Ecto neural progenitor cell (in vitro differentiated cells): Measurements from ENCODE around the gene HGS.
"Not testable (repeated sequence)": the region's sequence is repeated elsewhere in the genome, so short reads cannot be mapped to it uniquely, and the experiment has no call there.

Experiments used
- DNase-seq: peaks from one replicate; pipeline ENCODE4 v3.0.0-alpha.2; 2018; ENCODE audit warnings: low spot score

The HGS gene

DNA sequence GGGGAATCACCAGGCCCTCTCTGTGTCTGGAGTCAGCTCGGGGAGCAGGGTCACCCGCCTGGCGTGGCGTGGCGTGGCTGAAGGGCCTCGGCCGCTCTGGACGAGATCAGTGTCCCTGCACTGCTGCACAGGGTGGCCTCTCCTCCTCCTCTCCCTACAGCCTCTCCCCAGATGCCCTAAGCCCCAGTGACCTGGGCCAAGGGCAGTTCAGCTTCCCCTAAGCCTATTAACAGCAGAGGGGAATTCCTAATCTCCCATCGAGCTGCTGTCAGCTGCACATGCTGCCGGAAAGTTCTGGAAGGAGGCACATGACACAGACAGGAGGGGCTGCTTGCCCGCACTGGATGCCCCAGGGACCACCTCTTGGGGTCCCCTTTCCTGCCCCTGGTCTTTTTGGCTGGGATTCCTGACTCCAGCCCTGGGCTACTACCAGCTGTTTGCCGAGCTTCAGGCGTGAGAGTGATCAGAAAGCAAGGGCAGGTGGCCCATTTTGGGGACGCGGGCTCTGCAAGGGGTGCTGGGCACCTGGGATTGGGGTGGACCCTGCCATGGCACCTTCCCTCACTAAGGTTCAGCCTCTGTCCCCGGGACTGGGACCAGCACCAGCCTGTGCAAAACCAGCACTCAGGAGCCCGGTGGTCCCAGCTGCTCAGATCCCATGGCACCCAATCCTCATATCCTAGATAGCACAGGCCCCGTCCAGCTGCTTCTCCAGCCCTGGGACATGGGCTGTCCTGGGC is 28.3 kb upstream of the HGS start:
- peak; percentile 59 for DNase-seq

- DNase-seq, result no peak
Observed at GRCh38 chr17:81656118-81656743, 27.6 kb upstream of the HGS start, which contains the start of gene PDE6G. Gene PDE6G, minus strand, starts transcription at chr17:81656542. Its CDS starts 3,237 bp downstream, at chr17:81653305.

- DNase-seq, result no peak
Observed at GRCh38 chr17:81656835-81657234, 27.0 kb upstream of the HGS start.

DNA sequence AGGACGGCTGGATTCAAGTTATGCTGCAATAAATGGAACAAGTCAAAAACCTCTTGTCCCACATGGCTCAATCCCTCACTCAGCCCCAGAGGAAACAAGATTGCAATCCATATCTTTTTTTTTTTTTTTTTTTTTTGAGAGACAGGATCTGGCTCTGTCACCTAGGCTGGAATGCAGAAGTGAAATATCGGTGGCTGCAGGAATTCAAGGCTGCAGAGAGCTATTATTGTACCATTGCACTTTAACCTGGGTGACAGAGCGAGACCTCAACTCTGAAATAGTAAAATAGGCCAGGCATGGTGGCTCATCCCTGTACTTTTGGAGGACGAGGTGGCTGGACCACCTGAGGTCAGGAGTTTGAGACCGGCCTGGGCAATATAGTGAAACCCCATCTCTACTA is 24.8 kb upstream of the HGS start:
- DNase-seq, result no peak

DNA sequence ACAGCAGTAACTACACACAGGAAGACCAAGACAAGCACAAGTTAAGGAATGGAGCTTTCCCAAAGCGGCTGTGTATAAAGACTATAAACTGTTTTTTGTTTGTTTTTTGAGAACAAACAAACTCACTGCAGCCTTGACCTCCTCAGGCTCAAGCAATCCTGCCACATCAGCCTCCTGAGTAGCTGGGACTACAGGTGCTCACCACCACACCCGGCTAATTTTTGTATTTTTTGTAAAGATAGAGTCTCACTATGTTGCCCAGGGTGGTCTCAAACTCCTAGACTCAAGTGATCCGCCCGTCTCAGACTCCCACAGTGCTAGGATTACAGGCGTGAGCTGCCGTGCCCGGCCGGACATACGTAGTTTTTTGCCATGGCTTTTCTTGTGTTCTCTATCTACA is 23.4 kb upstream of the HGS start:
- DNase-seq, result no peak

DNA sequence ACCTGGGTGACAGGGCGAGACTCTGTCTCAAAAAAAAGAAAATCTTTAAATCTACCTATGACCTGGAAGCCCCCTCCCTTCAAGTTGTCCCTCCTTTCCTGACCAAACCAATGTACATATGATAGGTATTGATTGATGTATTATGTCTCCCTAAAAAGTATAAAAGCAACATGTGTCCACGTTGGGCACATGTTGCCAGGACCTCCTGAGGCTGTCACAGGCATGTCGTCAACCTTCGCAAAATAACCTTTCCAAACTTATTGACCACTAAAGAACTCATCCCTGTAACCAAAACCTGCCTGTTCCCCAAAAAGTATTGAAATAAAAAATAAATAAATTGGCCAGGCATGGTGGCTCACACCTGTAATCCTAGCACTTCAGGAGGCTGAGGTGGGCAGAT is 21.8 kb upstream of the HGS start:
- DNase-seq, result no peak

DNA sequence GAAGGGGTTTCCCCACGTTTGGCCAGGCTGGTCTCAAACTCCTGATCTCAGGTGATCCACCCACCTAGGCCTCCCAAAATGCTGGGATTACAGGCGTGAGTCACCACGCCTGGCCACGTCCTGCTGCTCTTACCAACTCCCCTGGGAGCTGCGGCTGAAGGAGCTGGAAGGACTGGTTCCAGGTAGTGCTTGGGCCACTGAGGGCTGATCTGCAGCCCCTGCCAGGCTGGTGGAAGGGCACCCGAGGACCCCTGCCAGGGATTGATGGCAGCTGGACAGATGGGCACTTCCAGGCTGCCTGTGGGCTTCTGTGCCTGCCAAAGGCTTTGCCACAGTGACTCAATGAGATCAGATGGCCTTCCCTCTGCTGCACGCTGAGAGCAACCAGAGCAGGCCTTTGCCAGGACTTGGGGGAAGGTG is 19.8 kb upstream of the HGS start:
- no peak for DNase-seq

DNA sequence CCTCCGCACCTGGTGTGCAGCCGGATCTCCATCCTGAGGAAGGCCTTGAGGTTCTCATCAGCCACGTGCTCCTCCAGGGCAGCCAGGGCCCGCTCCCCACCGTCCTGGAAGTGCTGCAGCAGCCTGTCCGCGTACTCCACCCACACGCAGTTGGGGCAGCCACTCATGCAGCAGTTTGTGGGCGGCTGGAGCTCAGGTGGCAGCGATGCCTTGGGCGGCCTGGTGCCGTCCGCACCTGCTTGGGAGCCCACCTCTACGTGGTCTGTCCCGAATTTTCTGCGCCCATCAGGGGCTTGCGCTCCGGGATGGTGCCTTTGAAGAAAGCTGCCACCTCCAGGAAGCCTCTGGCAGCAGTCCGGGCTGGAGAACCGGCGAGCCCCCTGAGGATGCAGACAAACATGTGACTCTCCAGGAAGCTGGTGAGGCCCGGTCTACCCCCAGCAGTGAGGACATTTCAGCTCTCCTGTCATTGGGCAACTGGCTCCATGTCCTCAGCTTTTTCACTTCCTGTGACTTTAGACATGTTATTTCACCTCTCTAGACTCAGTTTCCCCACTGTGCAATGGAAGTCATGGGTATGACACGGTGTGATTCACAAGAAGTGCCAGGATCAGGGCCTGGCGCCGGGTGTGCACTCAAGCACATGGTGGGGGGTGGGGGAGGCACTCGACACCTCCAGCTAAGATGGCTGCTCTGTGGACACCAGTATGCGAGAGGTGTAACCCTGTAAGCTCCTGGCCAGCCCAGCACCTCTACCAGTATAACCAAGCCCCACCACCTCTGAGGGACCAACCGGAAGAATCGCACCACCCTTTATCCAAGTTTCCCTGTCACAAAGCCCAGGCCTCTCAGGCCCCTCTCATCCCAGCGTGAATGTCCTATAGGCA is 18.4 kb upstream of the HGS start:
- DNase-seq, result no peak

DNA sequence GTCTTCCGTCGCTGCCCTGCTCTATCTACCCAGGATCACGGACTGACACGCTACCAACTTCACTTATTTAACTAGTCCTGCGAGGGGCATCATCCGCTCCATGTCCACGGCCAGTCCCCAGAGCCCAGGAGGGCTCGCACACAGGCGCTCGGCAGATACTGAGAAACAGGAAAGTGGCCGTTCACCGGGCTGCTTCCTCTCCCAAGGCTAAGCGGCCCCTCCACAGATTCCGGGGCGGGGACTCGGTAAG is 17.8 kb upstream of the HGS start:
- DNase-seq, result no peak

DNA sequence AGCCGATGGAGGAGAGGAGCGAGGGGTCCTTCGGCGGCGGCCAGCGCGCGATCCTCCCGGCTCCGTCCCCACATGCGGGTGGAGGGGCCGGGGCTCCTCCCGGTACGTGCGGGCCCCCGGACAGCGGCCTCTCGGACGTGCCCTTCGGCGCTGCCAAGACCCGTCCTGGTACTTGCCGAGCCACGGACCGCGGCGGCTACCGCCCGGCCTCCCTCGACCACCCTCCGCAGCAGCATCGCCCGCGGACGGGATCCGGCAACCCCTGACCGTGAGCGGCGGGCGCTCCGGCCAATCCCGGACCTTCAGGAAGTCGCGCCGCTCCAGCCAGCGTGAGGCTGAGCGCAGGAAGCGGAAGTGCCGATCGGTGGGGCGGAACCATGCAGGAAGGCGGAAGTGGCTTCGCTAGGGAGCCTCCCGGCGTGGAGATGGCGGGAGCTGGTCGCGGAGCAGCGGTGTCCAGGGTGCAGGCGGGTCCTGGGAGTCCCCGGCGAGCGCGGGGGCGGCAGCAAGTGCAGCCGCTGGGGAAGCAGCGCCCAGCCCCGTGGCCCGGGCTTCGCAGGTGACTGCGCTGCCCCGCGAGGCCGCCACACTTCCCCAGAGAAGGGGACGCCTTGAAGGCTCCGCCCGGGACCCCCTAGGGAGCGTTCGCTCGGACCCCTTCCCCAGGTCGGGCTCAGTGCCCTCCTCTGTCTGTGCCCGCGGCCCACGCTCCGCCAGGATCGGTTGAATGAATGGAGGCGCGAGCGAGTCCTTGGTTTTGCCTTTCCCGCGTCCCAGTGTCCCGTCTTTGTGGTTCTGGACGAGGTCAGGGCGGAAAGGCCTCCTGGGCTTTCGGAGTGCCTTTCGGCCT is 17.2 kb upstream of the HGS start, which contains the start of the genes CCDC137 and OXLD1:
CCDC137 (plus strand) TSS at position 396 of the 850 bp plus-strand sequence; CDS start at position 426, 30 bp downstream.
OXLD1 (minus strand) TSS at position 264 of the 850 bp plus-strand sequence; CDS start at position 236, 28 bp downstream.
- DNase-seq, result peak; percentile 99

DNA sequence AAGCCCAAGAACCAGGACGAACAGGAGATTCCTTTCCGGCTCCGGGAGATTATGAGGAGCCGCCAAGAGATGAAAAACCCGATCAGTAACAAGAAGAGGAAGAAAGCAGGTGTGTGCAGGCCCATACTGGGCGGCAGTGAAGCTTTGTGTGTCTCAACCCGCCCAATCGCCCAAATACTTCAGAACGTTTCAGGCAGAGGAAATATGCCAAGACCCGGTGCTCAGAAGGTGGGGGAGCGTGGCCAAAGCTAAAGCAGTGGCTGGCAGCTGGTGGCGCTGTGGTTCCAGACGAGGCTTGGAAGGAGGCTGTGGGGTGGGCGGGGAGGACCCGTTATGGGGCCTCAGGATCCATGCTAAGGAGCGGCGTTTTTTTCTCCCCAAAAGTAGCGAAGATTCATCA is 16.1 kb upstream of the HGS start:
- no peak for DNase-seq

GRCh38 chr17:81672504-81672903 is 11.3 kb upstream of the HGS start:
- DNase-seq, result no peak

DNA sequence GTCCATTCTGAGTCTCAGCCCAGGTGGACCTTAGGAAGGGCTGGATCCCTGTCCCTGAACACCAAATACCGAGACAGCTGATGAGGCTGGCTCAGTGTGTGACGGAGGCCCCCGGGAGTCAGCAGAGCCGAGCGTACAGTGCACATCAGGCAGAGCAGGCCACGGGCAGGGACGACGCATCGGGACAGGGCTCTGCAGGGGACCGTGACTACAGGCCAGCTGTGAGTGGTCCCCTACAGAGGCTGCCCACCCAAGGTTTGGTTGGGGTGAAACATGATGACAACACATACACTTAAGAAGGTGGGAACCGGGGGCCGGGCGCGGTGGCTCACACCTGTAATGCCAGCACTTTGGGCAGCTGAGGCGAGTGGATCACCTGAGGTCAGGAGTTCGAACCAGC is 10.9 kb upstream of the HGS start:
- DNase-seq, result no peak

DNA sequence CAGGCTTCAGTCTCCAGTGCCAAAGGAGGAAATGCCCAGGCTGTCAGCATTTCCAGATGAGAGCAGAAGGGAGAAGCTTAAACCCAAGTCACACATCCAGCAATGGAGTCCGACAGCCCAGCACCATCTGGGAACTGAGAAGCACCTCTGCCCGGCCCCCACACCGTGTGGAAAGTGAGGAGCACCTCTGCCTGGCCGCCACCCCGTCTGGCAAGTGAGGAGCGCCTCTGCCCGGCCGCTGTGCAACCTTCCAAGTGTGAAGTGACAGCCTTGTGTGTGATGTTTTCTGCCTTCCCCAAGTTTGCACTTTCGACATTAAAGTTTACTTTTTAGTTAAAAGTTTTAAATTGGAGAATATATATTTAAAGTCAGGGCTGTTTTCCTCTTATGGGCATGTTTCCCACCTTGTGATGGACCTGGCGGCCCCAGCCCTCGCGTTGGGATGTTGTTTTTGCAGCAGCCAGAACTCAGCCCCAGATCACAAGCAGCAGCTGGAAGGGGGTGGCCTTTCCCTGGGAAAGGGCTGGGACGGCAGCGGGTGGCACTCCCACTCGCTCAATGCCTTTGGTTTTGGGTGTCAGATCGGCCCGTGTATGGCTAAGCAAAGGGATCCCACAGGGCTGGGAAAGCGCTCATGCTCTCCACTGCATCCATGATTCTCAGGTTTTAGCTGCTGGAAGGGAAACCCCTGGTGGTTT is 10.1 kb upstream of the HGS start:
- no peak for DNase-seq

- not testable (repeated sequence) for DNase-seq
Observed at GRCh38 chr17:81675515-81676221, 8.1 kb upstream of the HGS start.

- no peak for DNase-seq
Observed at GRCh38 chr17:81676906-81677305, 6.9 kb upstream of the HGS start.

GRCh38 chr17:81680150-81680549 is 3.7 kb upstream of the HGS start:
- DNase-seq, result no peak

DNA sequence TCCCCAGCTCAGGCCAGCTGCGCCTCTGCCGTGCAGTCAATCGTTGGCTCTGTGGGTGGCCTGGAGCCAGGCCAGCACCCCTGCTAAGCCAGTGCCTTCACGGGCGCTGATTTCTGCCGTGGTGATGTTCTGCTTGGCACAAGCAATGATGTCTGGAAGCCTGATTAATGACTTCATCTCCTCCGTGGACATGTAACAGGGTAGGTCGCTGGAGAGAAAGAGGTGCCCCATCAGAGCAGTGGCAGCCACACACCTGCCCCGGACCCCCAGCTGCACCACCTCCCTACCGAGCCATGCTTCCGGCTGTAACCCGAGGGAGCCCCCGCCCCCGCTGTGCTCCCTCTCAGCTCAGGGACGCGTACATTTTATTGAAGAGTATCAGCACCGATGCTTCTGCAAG is 2.1 kb upstream of the HGS start:
- no peak for DNase-seq

- no peak for DNase-seq
Observed at GRCh38 chr17:81682565-81683207, 1.1 kb upstream of the HGS start.

DNA sequence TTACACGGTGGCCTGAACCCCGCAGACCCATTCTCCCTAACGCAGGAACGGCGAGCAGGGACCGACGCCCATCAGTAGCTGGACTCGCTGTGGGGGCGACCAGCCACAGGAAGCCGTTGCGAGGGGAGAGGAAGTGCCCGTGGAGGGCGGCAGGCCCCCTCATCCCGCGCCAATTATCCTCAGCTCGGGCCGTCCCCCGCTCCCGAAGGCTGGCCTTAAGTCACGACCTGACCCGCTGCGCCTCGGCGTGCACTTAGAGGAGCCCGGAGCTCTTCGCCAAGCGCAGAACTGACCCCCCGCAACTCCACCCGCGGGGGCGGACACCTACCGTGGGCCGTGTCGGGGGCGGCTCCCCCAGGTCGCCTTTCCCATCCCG is 615 bp upstream of the HGS start:
- DNase-seq, result no peak
